GM23248 (cell line): ENCODE results near the gene GRAMD1A. TPM values are rescaled to one million over a fixed set of nuclear protein-coding genes. Genes with fewer than 3 reads are reported as not detected.
"Not testable (repeated sequence)": the region's sequence is repeated elsewhere in the genome, so short reads cannot be mapped to it uniquely, and the experiment has no call there.

Experiments used
- DNase-seq: peaks from one replicate; pipeline ENCODE4 v3.0.0-alpha.2; 2015
- H2AFZ ChIP-seq: fragments of 200-600 bp; sonication (generic); 2 replicates; pipeline ENCODE4 v1.6.1; 2016; ENCODE audit warnings: antibody characterized with exemption
- H3F3A ChIP-seq: fragments of 200-600 bp; sonication (generic); 2 replicates; pipeline ENCODE4 v1.6.1; 2016; ENCODE audit warnings: mild to moderate bottlenecking, antibody characterized with exemption, mixed run types; ENCODE audit not compliant: insufficient read depth
- H3K27ac ChIP-seq: fragments of 200-600 bp; sonication (generic); 2 replicates; pipeline ENCODE4 v1.5.1; 2016; ENCODE audit warnings: mild to moderate bottlenecking
- H3K27me3 ChIP-seq: fragments of 200-600 bp; sonication (generic); replicated peaks from 2 replicates; pipeline ENCODE4 v1.6.1; 2016; ENCODE audit warnings: mild to moderate bottlenecking; ENCODE audit not compliant: insufficient read depth
- H3K36me3 ChIP-seq: fragments of 200-600 bp; sonication (generic); 2 replicates; pipeline ENCODE4 v1.6.1; 2016; ENCODE audit warnings: low read depth, mild to moderate bottlenecking
- H3K4me1 ChIP-seq: fragments of 200-600 bp; sonication (generic); 2 replicates; pipeline ENCODE4 v1.6.1; 2016; ENCODE audit warnings: mild to moderate bottlenecking; ENCODE audit not compliant: insufficient read depth
- H3K4me2 ChIP-seq: fragments of 200-600 bp; sonication (generic); one replicate; pipeline ENCODE4 v1.6.1; 2016; ENCODE audit warnings: mild to moderate bottlenecking; ENCODE audit not compliant: unreplicated experiment
- H3K4me3 ChIP-seq: fragments of 200-600 bp; sonication (generic); 2 replicates; pipeline ENCODE4 v1.5.1; 2016; ENCODE audit warnings: mild to moderate bottlenecking
- H3K79me2 ChIP-seq: fragments of 200-600 bp; sonication (generic); 2 replicates; pipeline ENCODE4 v1.6.1; 2016; ENCODE audit warnings: mild to moderate bottlenecking; ENCODE audit not compliant: insufficient read depth
- H3K9ac ChIP-seq: fragments of 200-600 bp; sonication (generic); 2 replicates; pipeline ENCODE4 v1.6.1; 2016; ENCODE audit warnings: mild to moderate bottlenecking
- H3K9me2 ChIP-seq: fragments of 200-600 bp; sonication (generic); 2 replicates; pipeline ENCODE4 v1.6.1; 2016; ENCODE audit warnings: mixed run types, mild to moderate bottlenecking, moderate library complexity; ENCODE audit not compliant: insufficient read depth
- H3K9me3 ChIP-seq: fragments of 200-600 bp; sonication (generic); one replicate; pipeline ENCODE4 v1.6.1; 2017; ENCODE audit warnings: low read depth
- H4K20me1 ChIP-seq: fragments of 200-600 bp; sonication (generic); 2 replicates; pipeline ENCODE4 v1.6.0; 2016; ENCODE audit not compliant: insufficient read depth
- EZH2 ChIP-seq: fragments of 200-600 bp; sonication (generic); IDR thresholded peaks from 2 replicates; pipeline ENCODE4 v1.6.1; 2018; ENCODE audit warnings: antibody characterized with exemption, mild to moderate bottlenecking; ENCODE audit not compliant: insufficient read depth, poor library complexity, severe bottlenecking
- EZH2phosphoT487 ChIP-seq: fragments of 200-600 bp; sonication (generic); IDR thresholded peaks from 2 replicates; pipeline ENCODE4 v1.6.1; 2018; ENCODE audit warnings: antibody characterized with exemption, moderate library complexity, mild to moderate bottlenecking, low read depth; ENCODE audit not compliant: insufficient read depth
- WGBS, 2 experiments: methylation state at CpG; one replicate each; pipeline ENCODE4 v1.1.6; 2015 to 2017; ENCODE audit warnings: low lambda C conversion rate in 2 of 2, low coverage in 1 of 2; ENCODE audit errors: missing lambda C conversion rate in 2 of 2; 5-methylcytosine and 5-hydroxymethylcytosine counted together
- in situ Hi-C: fragments of 300-500 bp; cut with MboI; formaldehyde crosslinking; loops from 2 replicates; pipeline ENCODE4 v1.15.0; 2020
- polyA plus RNA-seq: library from polyadenylated mRNA; unstranded; fragments of >200 nt; fragmentation: Nextera tagmentation; extraction: Ambion mirVana; gene quantifications from 2 replicates; pipeline ENCODE4 v1.2.1, GENCODE V29; 2016
- total RNA-seq: library from RNA; depleted of rRNA; stranded (reverse); fragments of >200 nt; shearing (Covaris generic); gene quantifications from 2 replicates; pipeline ENCODE4 v1.2.3, GENCODE V29; 2014

GRAMD1A gene
- total and polyA plus RNA-seq, 2 experiments from 2014 or later: 17.3 to 33.8 TPM

GRCh38 chr19:34962687-34963572 is 37.2 kb upstream of the GRAMD1A start:
- Histone ChIP-seq H3K4me3 (peak overlapping the region; percentile 85), H4K20me1 (no peaks in the 10 kb centered on the region), H3K9me3 (no peaks in the 10 kb centered on the region), H3K4me1 (peaks cover 21% of the 10 kb centered on the region; the same call in 1 of the 2 replicates), H3K27ac (no peak overlapping the region), H3K9ac (peak overlapping the region; percentile 68), H3K9me2 (no peaks in the 10 kb centered on the region), H2AFZ (peak overlapping the region; percentile 84), H3K79me2 (peaks cover 20% of the 10 kb centered on the region), H3K36me3 (peaks cover 17% of the 10 kb centered on the region), H3K27me3 (no peaks in the 10 kb centered on the region), H3K4me2 (peak overlapping the region; percentile 80), H3F3A (peaks cover 6% of the 10 kb centered on the region; the same call in 1 of the 2 replicates)
- TF ChIP-seq EZH2phosphoT487 (no peak), EZH2 (no peak)
- in situ Hi-C loops: no loop called here
- WGBS, 2 experiments: 43 to 45% methylated on average over 14 of the region's 14 CpGs
- peak; percentile 35 for DNase-seq

GRCh38 chr19:34963573-34964406 is 36.3 kb upstream of the GRAMD1A start, which contains the start of gene ZNF792:
Gene ZNF792, minus strand, starts transcription at chr19:34964229. Its CDS starts 567 bp downstream, at chr19:34963662.
- Histone ChIP-seq H3K4me1 (peaks cover 21% of the 10 kb centered on the region; the same call in 1 of the 2 replicates), H3F3A (peaks cover 6% of the 10 kb centered on the region; the same call in 1 of the 2 replicates), H3K9me3 (no peaks in the 10 kb centered on the region), H3K27me3 (no peaks in the 10 kb centered on the region), H3K27ac (no peak within 1 kb of the TSS), H4K20me1 (no peaks in the 10 kb centered on the region), H3K4me2 (peak within 1 kb of the TSS; percentile 80), H2AFZ (peak within 1 kb of the TSS; percentile 84), H3K36me3 (peaks cover 9% of the 10 kb centered on the region), H3K9me2 (no peaks in the 10 kb centered on the region), H3K9ac (peak within 1 kb of the TSS; percentile 68), H3K79me2 (peaks cover 20% of the 10 kb centered on the region), H3K4me3 (peak within 1 kb of the TSS; percentile 85)
- in situ Hi-C loops: no loop called here
- WGBS, 2 experiments: 2 to 3% methylated on average over 50 to 71 of the region's 78 CpGs
- peak; percentile 73 for DNase-seq
- no peak for TF ChIP-seq EZH2
- TF ChIP-seq EZH2phosphoT487: no peak

GRCh38 chr19:34964598-34964997 is 35.5 kb upstream of the GRAMD1A start:
- no peak for DNase-seq
- Histone ChIP-seq H4K20me1 (no peaks in the 10 kb centered on the region), H3K9me3 (no peaks in the 10 kb centered on the region), H3K79me2 (peaks cover 20% of the 10 kb centered on the region), H3K4me1 (peaks cover 21% of the 10 kb centered on the region; the same call in 1 of the 2 replicates), H3F3A (peaks cover 6% of the 10 kb centered on the region; the same call in 1 of the 2 replicates), H3K4me2 (no peak overlapping the region), H3K27ac (no peak overlapping the region), H2AFZ (no peak overlapping the region), H3K9ac (no peak overlapping the region), H3K9me2 (no peaks in the 10 kb centered on the region), H3K4me3 (no peak overlapping the region), H3K36me3 (0 out of 2 replicates have a peak, but pooled peaks cover 3% of the 10 kb centered on the region), H3K27me3 (no peaks in the 10 kb centered on the region)
- 20 to 22% methylated on average over 2 to 6 of the region's 6 CpGs for WGBS, 2 experiments
- TF ChIP-seq EZH2phosphoT487 (no peak), EZH2 (no peak)
- in situ Hi-C loops: no loop called here

GRCh38 chr19:34965505-34965904 is 34.6 kb upstream of the GRAMD1A start:
- 48 to 51% methylated on average over 5 of the region's 5 CpGs for WGBS, 2 experiments
- H3K9ac ChIP-seq, DNase-seq, H3K4me2 ChIP-seq, H2AFZ ChIP-seq, in situ Hi-C loops, H4K20me1 ChIP-seq, H3K36me3 ChIP-seq, H3K4me3 ChIP-seq, H3K9me2 ChIP-seq, H3K27me3 ChIP-seq, H3F3A ChIP-seq, H3K9me3 ChIP-seq, H3K27ac ChIP-seq: not testable (repeated sequence)
- Histone ChIP-seq H3K79me2 (peaks cover 20% of the 10 kb centered on the region), H3K4me1 (peaks cover 21% of the 10 kb centered on the region; the same call in 1 of the 2 replicates)
